B cell (primary cell): Measurements from ENCODE around the gene MYL12A. TPM values are rescaled to one million over a fixed set of nuclear protein-coding genes. Genes with fewer than 3 reads are reported as not detected.

Source experiments
- ATAC-seq: fragments of 200-7000 bp; cut with Tn5 transposase; one replicate; pipeline ENCODE4 v1.10.0; 2021; ENCODE audit warnings: low read depth, mild to moderate bottlenecking, moderate number of reproducible peaks, moderate library complexity
- CTCF ChIA-PET: fragments of 350-600 bp; sonication (Branson Sonifier 250); formaldehyde crosslinking; loops from one replicate; lab custom pipeline; 2021; ENCODE audit warnings: antibody characterized with exemption, inconsistent platforms; lab: Charles Lee
- POLR2A ChIA-PET: fragments of 350-600 bp; sonication (Branson Sonifier 250); formaldehyde crosslinking; loops from one replicate; lab custom pipeline; 2021; ENCODE audit warnings: antibody characterized with exemption; lab: Charles Lee
- DNase-seq: peaks from one replicate; pipeline ENCODE4 v3.0.0; 2013
- H2AFZ ChIP-seq: 2 replicates; pipeline ENCODE4 v1.6.1; 2012; ENCODE audit warnings: mild to moderate bottlenecking, low read depth, low read length; ENCODE audit not compliant: insufficient read depth, poor library complexity, severe bottlenecking
- H3K27ac ChIP-seq, 2 donors: 1 replicate in 1 of 2; 2 replicates in 1 of 2; pipeline ENCODE4 v1.5.1; 2012 to 2013; ENCODE audit warnings: low read length in 2 of 2, mild to moderate bottlenecking in 2 of 2, moderate library complexity in 1 of 2
- H3K27me3 ChIP-seq, 4 experiments: fragments of 200-600 bp in 1 of 4; sonication (generic) in 1 of 4; replicated peaks in 1 of 4; 1 replicate in 2 of 4; 2 replicates in 2 of 4; pipeline versions ENCODE4 v1.6.1 to v1.7.0; 2013 to 2016; ENCODE audit warnings: low read length in 3 of 4, mild to moderate bottlenecking in 2 of 4, mixed read lengths in 1 of 4, moderate library complexity in 1 of 4; ENCODE audit not compliant: insufficient read depth in 4 of 4, control insufficient read depth in 3 of 4; ENCODE audit errors: control extremely low read depth in 1 of 4
- H3K36me3 ChIP-seq, 2 experiments: replicated peaks in 1 of 2; 1 replicate in 1 of 2; 2 replicates in 1 of 2; pipeline versions ENCODE4 v1.6.1 to v1.7.1; 2013; ENCODE audit warnings: low read length in 1 of 2; ENCODE audit not compliant: insufficient read depth in 2 of 2, control insufficient read depth in 1 of 2; ENCODE audit errors: control extremely low read depth in 1 of 2, extremely low read depth in 1 of 2
- H3K4me1 ChIP-seq, 2 donors: fragments of 200-600 bp in 1 of 2; sonication (generic) in 1 of 2; 1 replicate in 1 of 2; 2 replicates in 1 of 2; pipeline versions ENCODE4 v1.5.1 to v1.6.1; 2013 to 2017; ENCODE audit warnings: low read length in 2 of 2; ENCODE audit not compliant: control insufficient read depth in 2 of 2, insufficient read depth in 2 of 2
- H3K4me2 ChIP-seq: replicated peaks from 2 replicates; pipeline ENCODE3; 2012; ENCODE audit warnings: mild to moderate bottlenecking, low read depth, low read length; ENCODE audit not compliant: poor library complexity, severe bottlenecking
- H3K4me3 ChIP-seq, 5 experiments: fragments of 200-600 bp in 1 of 5; sonication (generic) in 1 of 5; 1 replicate in 3 of 5; 2 replicates in 2 of 5; pipeline versions ENCODE4 v1.5.1 to v1.7.0; 2011 to 2016; ENCODE audit warnings: low read length in 4 of 5, mild to moderate bottlenecking in 4 of 5, low read depth in 2 of 5, control low read depth in 1 of 5, moderate library complexity in 1 of 5; ENCODE audit not compliant: insufficient read depth in 1 of 5; ENCODE audit errors: control extremely low read depth in 1 of 5, extremely low read depth in 1 of 5
- H3K79me2 ChIP-seq: fragments of 200-600 bp; sonication (generic); one replicate; pipeline ENCODE4 v1.6.0; 2016; ENCODE audit warnings: low read length; ENCODE audit not compliant: control insufficient read depth, insufficient read depth
- H3K9ac ChIP-seq: fragments of 200-600 bp; sonication (generic); 2 replicates; pipeline ENCODE4 v1.6.1; 2017; ENCODE audit warnings: mild to moderate bottlenecking, low read length, moderate library complexity
- H3K9me3 ChIP-seq, 3 donors: one replicate each; pipeline versions ENCODE4 v1.6.1 to v1.7.1; 2013; ENCODE audit warnings: low read length in 2 of 3; ENCODE audit not compliant: control insufficient read depth in 2 of 3, insufficient read depth in 1 of 3; ENCODE audit errors: control extremely low read depth in 1 of 3
- H4K20me1 ChIP-seq: 2 replicates; pipeline ENCODE4 v1.6.0; 2012; ENCODE audit warnings: mild to moderate bottlenecking, low read length; ENCODE audit not compliant: insufficient read depth, control insufficient read depth, poor library complexity, severe bottlenecking
- H3K27ac Mint-ChIP-seq: one replicate; pipeline ENCODE4 v1.8.0; 2021; ENCODE audit warnings: mixed read lengths
- H3K27me3 Mint-ChIP-seq: one replicate; pipeline ENCODE4 v1.8.0; 2021; ENCODE audit warnings: mixed read lengths
- H3K4me1 Mint-ChIP-seq: one replicate; pipeline ENCODE4 v1.8.0; 2021; ENCODE audit warnings: mixed read lengths
- H3K4me3 Mint-ChIP-seq: one replicate; pipeline ENCODE4 v1.8.0; 2021; ENCODE audit warnings: mixed read lengths
- H3K9me3 Mint-ChIP-seq: one replicate; pipeline ENCODE4 v1.8.0; 2022; ENCODE audit warnings: mixed read lengths; ENCODE audit not compliant: insufficient read depth
- EZH2 ChIP-seq: IDR thresholded peaks from 2 replicates; pipeline ENCODE4 v1.6.1; 2012; ENCODE audit warnings: borderline replicate concordance, low read depth, mild to moderate bottlenecking, moderate library complexity, low read length; ENCODE audit not compliant: insufficient read depth, poor library complexity, severe bottlenecking
- WGBS: methylation state at CpG from one replicate; pipeline ENCODE4 v1.1.5; 2013; ENCODE audit warnings: missing lambda C conversion rate; ENCODE audit not compliant: insufficient coverage; 5-methylcytosine and 5-hydroxymethylcytosine counted together
- intact Hi-C: fragments of 100-400 bp; cut with micrococcal nuclease; formaldehyde crosslinking; loops from one replicate; pipeline ENCODE4 v1.10.0; 2022
- polyA plus RNA-seq: library from polyadenylated mRNA; depleted of rRNA; stranded (reverse); fragments of >200 nt; gene quantifications from 2 replicates; pipeline ENCODE4 v1.2.3, GENCODE V29; 2012
- total RNA-seq, 2 donors: library from RNA; stranded (reverse); fragments of 120-200 nt in 1 of 2; gene quantifications; 1 replicate in 1 of 2; 2 replicates in 1 of 2; pipeline versions ENCODE4 v1.2.3 to v1.2.4, GENCODE V29; 2013 to 2022
- TF ChIP-seq, protein P1 (sequence below): fragments of 200-600 bp; IDR thresholded peaks from one replicate; pipeline ENCODE4 v1.8.0; 2022; ENCODE audit warnings: antibody characterized with exemption, mild to moderate bottlenecking

MYL12A gene
- total and polyA plus RNA-seq, 2 donors (not counting 1 experiment from before 2014, with no cell fraction given): 276 to 281 TPM

- TF ChIP-seq, protein P1, sequence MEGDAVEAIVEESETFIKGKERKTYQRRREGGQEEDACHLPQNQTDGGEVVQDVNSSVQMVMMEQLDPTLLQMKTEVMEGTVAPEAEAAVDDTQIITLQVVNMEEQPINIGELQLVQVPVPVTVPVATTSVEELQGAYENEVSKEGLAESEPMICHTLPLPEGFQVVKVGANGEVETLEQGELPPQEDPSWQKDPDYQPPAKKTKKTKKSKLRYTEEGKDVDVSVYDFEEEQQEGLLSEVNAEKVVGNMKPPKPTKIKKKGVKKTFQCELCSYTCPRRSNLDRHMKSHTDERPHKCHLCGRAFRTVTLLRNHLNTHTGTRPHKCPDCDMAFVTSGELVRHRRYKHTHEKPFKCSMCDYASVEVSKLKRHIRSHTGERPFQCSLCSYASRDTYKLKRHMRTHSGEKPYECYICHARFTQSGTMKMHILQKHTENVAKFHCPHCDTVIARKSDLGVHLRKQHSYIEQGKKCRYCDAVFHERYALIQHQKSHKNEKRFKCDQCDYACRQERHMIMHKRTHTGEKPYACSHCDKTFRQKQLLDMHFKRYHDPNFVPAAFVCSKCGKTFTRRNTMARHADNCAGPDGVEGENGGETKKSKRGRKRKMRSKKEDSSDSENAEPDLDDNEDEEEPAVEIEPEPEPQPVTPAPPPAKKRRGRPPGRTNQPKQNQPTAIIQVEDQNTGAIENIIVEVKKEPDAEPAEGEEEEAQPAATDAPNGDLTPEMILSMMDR: no peak
- no peak for TF ChIP-seq EZH2
- H3K4me3 ChIP-seq: no peak overlapping the region
- Mint-ChIP-seq H3K9me3 (peaks cover 14% of the 10 kb centered on the region), H3K4me3 (no peak overlapping the region), H3K27me3 (no peaks in the 10 kb centered on the region), H3K4me1 (peaks cover 17% of the 10 kb centered on the region), H3K27ac (no peak overlapping the region)
- intact Hi-C loops: loop anchor here (10.0 kb wide), 1 partner anchor 91 kb away; no protein-coding TSS in a partner anchor
- H3K27ac ChIP-seq: no peak overlapping the region
- ATAC-seq (no peak), DNase-seq (no peak)
- no peaks in the 10 kb centered on the region for H3K36me3 ChIP-seq
- H3K4me2 ChIP-seq: no peak overlapping the region
- H3K4me1 ChIP-seq: peaks cover 7 to 10% of the 10 kb centered on the region in 2 donors
- POLR2A ChIA-PET: interaction anchor here (0.6 kb wide), 1 partner anchor 253 kb away, joined by 3 read pairs; no protein-coding TSS in a partner anchor
- CTCF ChIA-PET: interaction anchor here (1.0 to 6.9 kb wide), 4 partner anchors 11 to 372 kb away, joined by 3 to 63 read pairs (median 30); no protein-coding TSS in a partner anchor
- no peaks in the 10 kb centered on the region for H4K20me1 ChIP-seq
- no peak overlapping the region for H3K9ac ChIP-seq
- WGBS: 100% methylated on average over 1 of the region's 2 CpGs
- H3K79me2 ChIP-seq: peaks cover 5% of the 10 kb centered on the region
- H3K27me3 ChIP-seq: no peaks in the 10 kb centered on the region
- peaks cover 0 to 4% (median 4%) of the 10 kb centered on the region in 3 donors for H3K9me3 ChIP-seq
- no peak overlapping the region for H2AFZ ChIP-seq
Measured at GRCh38 chr18:3293196-3293951, 45.8 kb downstream of the MYL12A start.
